ENCODE measurements around the gene EBLN1.

The EBLN1 gene

GRCh38 chr10:22217842-22218241 lies at the start of gene EBLN1:
EBLN1 (minus strand) TSS chr10:22218015; CDS start chr10:22209983, 8,032 bp downstream.
- no peak for ATAC-seq (ENCODE audit: low read depth)
- no peaks in the 10 kb centered on the region for H3K36me3 ChIP-seq (ENCODE audit: low read depth)

GRCh38 chr10:22265839-22266537 lies 48.2 kb upstream of the EBLN1 start:
- no peaks in the 10 kb centered on the region for H3K9me3 ChIP-seq (ENCODE audit: severe bottlenecking)
- no peak for TF ChIP-seq CTCF (IDR thresholded peaks at IDR 0.05; ENCODE audit: poor library complexity, severe bottlenecking)
- H3K27ac ChIP-seq (ENCODE audit: poor library complexity, severe bottlenecking), result no peak overlapping the region
- no peak overlapping the region for H3K4me3 ChIP-seq (ENCODE audit: severe bottlenecking)
- H3K36me3 ChIP-seq (ENCODE audit: low read depth), result no peaks in the 10 kb centered on the region
- ATAC-seq (ENCODE audit: low read depth), result no peak
- DNase-seq (ENCODE audit: low spot score), result no peak
- no peaks in the 10 kb centered on the region for H3K27me3 ChIP-seq (ENCODE audit: insufficient read depth, poor library complexity, severe bottlenecking)
- H3K4me1 ChIP-seq (ENCODE audit: insufficient read depth, poor library complexity, severe bottlenecking), result no peaks in the 10 kb centered on the region

More at GRCh38 chr10:22217842-22218241, at the start of gene EBLN1:
- Histone ChIP-seq H3K9me3 (ENCODE audit: severe bottlenecking) (no peaks in the 10 kb centered on the region), H3K4me3 (ENCODE audit: severe bottlenecking) (no peak within 1 kb of the TSS), H3K27me3 (ENCODE audit: insufficient read depth, poor library complexity, severe bottlenecking) (no peaks in the 10 kb centered on the region), H3K4me1 (ENCODE audit: insufficient read depth, poor library complexity, severe bottlenecking) (no peaks in the 10 kb centered on the region), H3K27ac (ENCODE audit: poor library complexity, severe bottlenecking) (no peak within 1 kb of the TSS)
- DNase-seq (ENCODE audit: low spot score), result no peak
- no peak for TF ChIP-seq CTCF (IDR thresholded peaks at IDR 0.05; ENCODE audit: poor library complexity, severe bottlenecking)

- no peaks in the 10 kb centered on the region for H3K27me3 ChIP-seq (ENCODE audit: insufficient read depth, poor library complexity, severe bottlenecking)
- no peaks in the 10 kb centered on the region for H3K9me3 ChIP-seq (ENCODE audit: severe bottlenecking)
- H3K4me3 ChIP-seq (ENCODE audit: severe bottlenecking), result no peak overlapping the region
- DNase-seq (ENCODE audit: low spot score) (no peak), ATAC-seq (ENCODE audit: low read depth) (no peak)
- no peak for TF ChIP-seq CTCF (IDR thresholded peaks at IDR 0.05; ENCODE audit: poor library complexity, severe bottlenecking)
- H3K4me1 ChIP-seq (ENCODE audit: insufficient read depth, poor library complexity, severe bottlenecking), result no peaks in the 10 kb centered on the region
- H3K27ac ChIP-seq (ENCODE audit: poor library complexity, severe bottlenecking), result no peak overlapping the region
- no peaks in the 10 kb centered on the region for H3K36me3 ChIP-seq (ENCODE audit: low read depth)
Measured at GRCh38 chr10:22263106-22263505, 45.3 kb upstream of the EBLN1 start.

GRCh38 chr10:22259280-22259679 lies 41.5 kb upstream of the EBLN1 start:
- Histone ChIP-seq H3K9me3 (ENCODE audit: severe bottlenecking) (no peaks in the 10 kb centered on the region), H3K4me1 (ENCODE audit: insufficient read depth, poor library complexity, severe bottlenecking) (no peaks in the 10 kb centered on the region), H3K36me3 (ENCODE audit: low read depth) (no peaks in the 10 kb centered on the region), H3K4me3 (ENCODE audit: severe bottlenecking) (no peak overlapping the region), H3K27ac (ENCODE audit: poor library complexity, severe bottlenecking) (no peak overlapping the region), H3K27me3 (ENCODE audit: insufficient read depth, poor library complexity, severe bottlenecking) (no peaks in the 10 kb centered on the region)
- ATAC-seq (ENCODE audit: low read depth) (no peak), DNase-seq (ENCODE audit: low spot score) (no peak)
- TF ChIP-seq CTCF (IDR thresholded peaks at IDR 0.05; ENCODE audit: poor library complexity, severe bottlenecking), result no peak

GRCh38 chr10:22258471-22258870 lies 40.7 kb upstream of the EBLN1 start:
- Histone ChIP-seq H3K27me3 (ENCODE audit: insufficient read depth, poor library complexity, severe bottlenecking) (no peaks in the 10 kb centered on the region), H3K27ac (ENCODE audit: poor library complexity, severe bottlenecking) (no peak overlapping the region), H3K4me1 (ENCODE audit: insufficient read depth, poor library complexity, severe bottlenecking) (no peaks in the 10 kb centered on the region), H3K4me3 (ENCODE audit: severe bottlenecking) (no peak overlapping the region), H3K9me3 (ENCODE audit: severe bottlenecking) (no peaks in the 10 kb centered on the region), H3K36me3 (ENCODE audit: low read depth) (no peaks in the 10 kb centered on the region)
- DNase-seq (ENCODE audit: low spot score), result no peak
- no peak for ATAC-seq (ENCODE audit: low read depth)
- TF ChIP-seq CTCF (IDR thresholded peaks at IDR 0.05; ENCODE audit: poor library complexity, severe bottlenecking), result no peak

All from RWPE2 (cell line).